ENCODE measurements around the gene DNAJC27.

Gene DNAJC27

GRCh38 chr2:24924266-24924665, 47.5 kb downstream of the DNAJC27 start:
- in situ Hi-C loops (cut with HindIII; ENCODE audit: low sequenced_read_pairs), result no loop called here
- TF ChIP-seq CTCF (IDR thresholded peaks at IDR 0.05; ENCODE audit: low read depth, low read length), result no peak
- DNase-seq (ENCODE audit: low read depth, low spot score), result no peak
- H3K4me3 ChIP-seq (ENCODE audit: low read depth, low read length), result no peak overlapping the region

GRCh38 chr2:24923106-24923505, 48.6 kb downstream of the DNAJC27 start:
- DNase-seq (ENCODE audit: low read depth, low spot score), result no peak
- TF ChIP-seq CTCF (IDR thresholded peaks at IDR 0.05; ENCODE audit: low read depth, low read length), result no peak
- in situ Hi-C loops (cut with HindIII; ENCODE audit: low sequenced_read_pairs), result no loop called here
- no peak overlapping the region for H3K4me3 ChIP-seq (ENCODE audit: low read depth, low read length)

- H3K4me3 ChIP-seq (ENCODE audit: low read depth, low read length), result no peak overlapping the region
- TF ChIP-seq CTCF (IDR thresholded peaks at IDR 0.05; ENCODE audit: low read depth, low read length), result no peak
- DNase-seq (ENCODE audit: low read depth, low spot score), result no peak
- in situ Hi-C loops (cut with HindIII; ENCODE audit: low sequenced_read_pairs), result no loop called here
Measured at GRCh38 chr2:24922556-24922955, 49.2 kb downstream of the DNAJC27 start.

GRCh38 chr2:24920809-24921441, 50.8 kb downstream of the DNAJC27 start:
- no peak for DNase-seq (ENCODE audit: low read depth, low spot score)
- peak overlapping the region; percentile 51 for H3K4me3 ChIP-seq (ENCODE audit: low read depth, low read length)
- TF ChIP-seq CTCF (IDR thresholded peaks at IDR 0.05; ENCODE audit: low read depth, low read length), result peak; percentile 44
- in situ Hi-C loops (cut with HindIII; ENCODE audit: low sequenced_read_pairs), result no loop called here

GRCh38 chr2:24920098-24920808, 51.5 kb downstream of the DNAJC27 start, which contains the start of gene ADCY3:
TSS of gene ADCY3 (minus strand) at chr2:24920237. CDS start at chr2:24918987, 1,250 bp downstream.
- TF ChIP-seq CTCF (IDR thresholded peaks at IDR 0.05; ENCODE audit: low read depth, low read length), result no peak
- no peak for DNase-seq (ENCODE audit: low read depth, low spot score)
- in situ Hi-C loops (cut with HindIII; ENCODE audit: low sequenced_read_pairs), result no loop called here

GRCh38 chr2:24919506-24920097, 52.2 kb downstream of the DNAJC27 start:
- no peak for DNase-seq (ENCODE audit: low read depth, low spot score)
- no peak for TF ChIP-seq CTCF (IDR thresholded peaks at IDR 0.05; ENCODE audit: low read depth, low read length)
- in situ Hi-C loops (cut with HindIII; ENCODE audit: low sequenced_read_pairs), result no loop called here
- peak overlapping the region; percentile 51 for H3K4me3 ChIP-seq (ENCODE audit: low read depth, low read length)

More at GRCh38 chr2:24920098-24920808, 51.5 kb downstream of the DNAJC27 start, which contains the start of gene ADCY3:
- H3K4me3 ChIP-seq (ENCODE audit: low read depth, low read length), result peak within 1 kb of the TSS; percentile 51

Measured in astrocyte of the spinal cord (primary cell).